Measurements from ENCODE around the gene CLASRP. TPM values are rescaled to one million over a fixed set of nuclear protein-coding genes. Genes with fewer than 3 reads are reported as not detected.

Gene CLASRP
- polyA plus RNA-seq, 2 of the 4 experiments (the other 2 are of a cell fraction), result 39.0 to 86.4 TPM

GRCh38 chr19:44992336-44993163, 46.3 kb upstream of the CLASRP start:
- no peak for FAIRE-seq
- TF ChIP-seq TP53 (CRISPR knock-in tag; IDR thresholded peaks at IDR 0.05), result no peak
- TF ChIP-seq, protein P1, sequence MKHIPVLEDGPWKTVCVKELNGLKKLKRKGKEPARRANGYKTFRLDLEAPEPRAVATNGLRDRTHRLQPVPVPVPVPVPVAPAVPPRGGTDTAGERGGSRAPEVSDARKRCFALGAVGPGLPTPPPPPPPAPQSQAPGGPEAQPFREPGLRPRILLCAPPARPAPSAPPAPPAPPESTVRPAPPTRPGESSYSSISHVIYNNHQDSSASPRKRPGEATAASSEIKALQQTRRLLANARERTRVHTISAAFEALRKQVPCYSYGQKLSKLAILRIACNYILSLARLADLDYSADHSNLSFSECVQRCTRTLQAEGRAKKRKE (CRISPR knock-in tag; IDR thresholded peaks at IDR 0.05; ENCODE audit: low read depth), result no peak
- no peak for TF ChIP-seq RCOR1 (IDR thresholded peaks at IDR 0.05; ENCODE audit: low read depth, low read length)
- no peak for TF ChIP-seq FOSB (CRISPR knock-in tag; IDR thresholded peaks at IDR 0.05)
- no peak for TF ChIP-seq NFE2L2 (conservative IDR thresholded peaks at IDR 0.05; ENCODE audit: low read length)
- no peak for TF ChIP-seq ZSCAN20 (CRISPR knock-in tag; IDR thresholded peaks at IDR 0.05)
- TF ChIP-seq HEYL (CRISPR knock-in tag; IDR thresholded peaks at IDR 0.05), result no peak
- no peak for TF ChIP-seq GATA3 (IDR thresholded peaks at IDR 0.05; ENCODE audit: borderline replicate concordance)
- no peak for TF ChIP-seq EHMT2 (IDR thresholded peaks at IDR 0.05; ENCODE audit: low read depth)
- no peak for TF ChIP-seq ESRRA (IDR thresholded peaks at IDR 0.05; ENCODE audit: borderline replicate concordance, low read length)
- TF ChIP-seq POLR2A (IDR thresholded peaks at IDR 0.05; ENCODE audit: low read length), result no peak
- TF ChIP-seq MAZ (IDR thresholded peaks at IDR 0.05; ENCODE audit: borderline replicate concordance, low read depth, low read length), result no peak
- no peak for DNase-seq (ENCODE audit: low read depth in 1 of 2, low spot score in 1 of 2)
- ChIA-PET POLR2A (no interaction called here), CTCF (interaction anchor here (0.5 to 7.0 kb wide), 6 partner anchors 14 to 69 kb away, joined by 3 to 59 read pairs (median 3); no protein-coding TSS in a partner anchor)
- no peak overlapping the region for H3K4me3 ChIP-seq
- H3K27ac ChIP-seq, result no peak overlapping the region
- ATAC-seq, result no peak
- no peaks in the 10 kb centered on the region for H3K9me3 ChIP-seq
- no peak overlapping the region for H3K4me2 ChIP-seq
- WGBS (ENCODE audit: missing lambda C conversion rate), result 95% methylated on average over 35 of the region's 44 CpGs
- H3K4me1 ChIP-seq, result no peaks in the 10 kb centered on the region

- DNase-seq (ENCODE audit: low read depth in 1 of 2, low spot score in 1 of 2), result no peak
- Histone ChIP-seq H3K4me1 (no peaks in the 10 kb centered on the region), H3K4me2 (no peak overlapping the region), H3K27ac (no peak overlapping the region), H3K9me3 (no peaks in the 10 kb centered on the region), H3K4me3 (no peak overlapping the region)
- WGBS (ENCODE audit: missing lambda C conversion rate), result 94% methylated on average over 6 of the region's 6 CpGs
- ChIA-PET CTCF (interaction anchor here (0.6 kb wide), 1 partner anchor 31 kb away, joined by 3 read pairs; no protein-coding TSS in a partner anchor), POLR2A (interaction anchor here (0.6 kb wide), 1 partner anchor 27 kb away, joined by 3 read pairs; no protein-coding TSS in a partner anchor)
- FAIRE-seq, result no peak
- ATAC-seq, result no peak
- TF ChIP-seq EHMT2 (IDR thresholded peaks at IDR 0.05; ENCODE audit: low read depth) (no peak), HOXB13 (CRISPR knock-in tag; IDR thresholded peaks at IDR 0.05; ENCODE audit: low read depth) (no peak), HOXA7 (CRISPR knock-in tag; IDR thresholded peaks at IDR 0.05) (no peak), RCOR1 (IDR thresholded peaks at IDR 0.05; ENCODE audit: low read depth, low read length) (no peak), PHF8 (IDR thresholded peaks at IDR 0.05; ENCODE audit: borderline replicate concordance, low read depth) (no peak), TP53 (CRISPR knock-in tag; IDR thresholded peaks at IDR 0.05) (no peak), HOXB5 (CRISPR knock-in tag; IDR thresholded peaks at IDR 0.05) (no peak), KDM5A (IDR thresholded peaks at IDR 0.05) (no peak), CTCF (IDR thresholded peaks at IDR 0.05) (no peak), SREBF2 (IDR thresholded peaks at IDR 0.05) (no peak), RAD21 (conservative IDR thresholded peaks at IDR 0.05 in 1 of 2, IDR thresholded peaks at IDR 0.05 in 1 of 2) (no peak), CBX8 (IDR thresholded peaks at IDR 0.05) (no peak), NR3C1 (IDR thresholded peaks at IDR 0.05) (no peak), FOSL2 (IDR thresholded peaks at IDR 0.05) (no peak), FOSL2 (CRISPR knock-in tag; IDR thresholded peaks at IDR 0.05) (no peak), MYC (IDR thresholded peaks at IDR 0.05; ENCODE audit: borderline replicate concordance, low read length) (no peak), POLR2A (IDR thresholded peaks at IDR 0.05; ENCODE audit: low read length) (no peak), E2F6 (IDR thresholded peaks at IDR 0.05; ENCODE audit: borderline replicate concordance, low read depth) (no peak)
- TF ChIP-seq, protein P2, sequence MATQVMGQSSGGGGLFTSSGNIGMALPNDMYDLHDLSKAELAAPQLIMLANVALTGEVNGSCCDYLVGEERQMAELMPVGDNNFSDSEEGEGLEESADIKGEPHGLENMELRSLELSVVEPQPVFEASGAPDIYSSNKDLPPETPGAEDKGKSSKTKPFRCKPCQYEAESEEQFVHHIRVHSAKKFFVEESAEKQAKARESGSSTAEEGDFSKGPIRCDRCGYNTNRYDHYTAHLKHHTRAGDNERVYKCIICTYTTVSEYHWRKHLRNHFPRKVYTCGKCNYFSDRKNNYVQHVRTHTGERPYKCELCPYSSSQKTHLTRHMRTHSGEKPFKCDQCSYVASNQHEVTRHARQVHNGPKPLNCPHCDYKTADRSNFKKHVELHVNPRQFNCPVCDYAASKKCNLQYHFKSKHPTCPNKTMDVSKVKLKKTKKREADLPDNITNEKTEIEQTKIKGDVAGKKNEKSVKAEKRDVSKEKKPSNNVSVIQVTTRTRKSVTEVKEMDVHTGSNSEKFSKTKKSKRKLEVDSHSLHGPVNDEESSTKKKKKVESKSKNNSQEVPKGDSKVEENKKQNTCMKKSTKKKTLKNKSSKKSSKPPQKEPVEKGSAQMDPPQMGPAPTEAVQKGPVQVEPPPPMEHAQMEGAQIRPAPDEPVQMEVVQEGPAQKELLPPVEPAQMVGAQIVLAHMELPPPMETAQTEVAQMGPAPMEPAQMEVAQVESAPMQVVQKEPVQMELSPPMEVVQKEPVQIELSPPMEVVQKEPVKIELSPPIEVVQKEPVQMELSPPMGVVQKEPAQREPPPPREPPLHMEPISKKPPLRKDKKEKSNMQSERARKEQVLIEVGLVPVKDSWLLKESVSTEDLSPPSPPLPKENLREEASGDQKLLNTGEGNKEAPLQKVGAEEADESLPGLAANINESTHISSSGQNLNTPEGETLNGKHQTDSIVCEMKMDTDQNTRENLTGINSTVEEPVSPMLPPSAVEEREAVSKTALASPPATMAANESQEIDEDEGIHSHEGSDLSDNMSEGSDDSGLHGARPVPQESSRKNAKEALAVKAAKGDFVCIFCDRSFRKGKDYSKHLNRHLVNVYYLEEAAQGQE (IDR thresholded peaks at IDR 0.05), result no peak
- TF ChIP-seq, protein P3, sequence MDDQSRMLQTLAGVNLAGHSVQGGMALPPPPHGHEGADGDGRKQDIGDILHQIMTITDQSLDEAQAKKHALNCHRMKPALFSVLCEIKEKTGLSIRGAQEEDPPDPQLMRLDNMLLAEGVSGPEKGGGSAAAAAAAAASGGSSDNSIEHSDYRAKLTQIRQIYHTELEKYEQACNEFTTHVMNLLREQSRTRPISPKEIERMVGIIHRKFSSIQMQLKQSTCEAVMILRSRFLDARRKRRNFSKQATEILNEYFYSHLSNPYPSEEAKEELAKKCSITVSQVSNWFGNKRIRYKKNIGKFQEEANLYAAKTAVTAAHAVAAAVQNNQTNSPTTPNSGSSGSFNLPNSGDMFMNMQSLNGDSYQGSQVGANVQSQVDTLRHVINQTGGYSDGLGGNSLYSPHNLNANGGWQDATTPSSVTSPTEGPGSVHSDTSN (IDR thresholded peaks at IDR 0.05), result no peak
Measured at GRCh38 chr19:44993526-44993925, 45.3 kb upstream of the CLASRP start.

Measured in A549 (cell line).